ENCODE measurements around the gene SNX17.
"Not testable (repeated sequence)": the region's sequence is repeated elsewhere in the genome, so short reads cannot be mapped to it uniquely, and the experiment has no call there.

The SNX17 gene

GRCh38 chr2:27370026-27370815 lies at the start of gene SNX17, which contains the start of gene EIF2B4:
Gene SNX17 (plus strand): TSS chr2:27370616. CDS start chr2:27370744, 128 bp downstream.
Gene EIF2B4 (minus strand): TSS chr2:27370338. CDS start chr2:27370314, 24 bp downstream.
- peak; percentile 100 for DNase-seq (ENCODE audit: low read depth, low spot score)

GRCh38 chr2:27320958-27321543 lies 49.4 kb upstream of the SNX17 start:
- DNase-seq (ENCODE audit: low read depth, low spot score): peak; percentile 97

GRCh38 chr2:27322301-27322765 lies 48.1 kb upstream of the SNX17 start:
- peak; percentile 31 for DNase-seq (ENCODE audit: low read depth, low spot score)

- peak; percentile 96 for DNase-seq (ENCODE audit: low read depth, low spot score)
These were observed 47.4 kb upstream of the SNX17 start, which contains the start of gene MPV17 for GRCh38 chr2:27322766-27323595. Gene MPV17 (minus strand): TSS chr2:27323097. CDS start chr2:27322517, 580 bp downstream.

- DNase-seq (ENCODE audit: low read depth, low spot score): no peak
These were observed 46.7 kb upstream of the SNX17 start for GRCh38 chr2:27323596-27324285.

- no peak for DNase-seq (ENCODE audit: low read depth, low spot score)
These were observed 45.7 kb upstream of the SNX17 start for GRCh38 chr2:27324720-27325119.

- DNase-seq (ENCODE audit: low read depth, low spot score): peak; percentile 16
These were observed 35.1 kb upstream of the SNX17 start for GRCh38 chr2:27335311-27335710.

- no peak for DNase-seq (ENCODE audit: low read depth, low spot score)
These were observed 34.2 kb upstream of the SNX17 start for GRCh38 chr2:27336173-27336572.

- no peak for DNase-seq (ENCODE audit: low read depth, low spot score)
These were observed 22.8 kb upstream of the SNX17 start for GRCh38 chr2:27347641-27348040.

- no peak for DNase-seq (ENCODE audit: low read depth, low spot score)
These were observed 20.2 kb upstream of the SNX17 start for GRCh38 chr2:27350106-27350693.

- DNase-seq (ENCODE audit: low read depth, low spot score): no peak
These were observed 18.4 kb upstream of the SNX17 start for GRCh38 chr2:27351802-27352598.

- DNase-seq (ENCODE audit: low read depth, low spot score): not testable (repeated sequence)
These were observed 17.0 kb upstream of the SNX17 start for GRCh38 chr2:27353386-27353761.

GRCh38 chr2:27353762-27354596 lies 16.4 kb upstream of the SNX17 start:
- DNase-seq (ENCODE audit: low read depth, low spot score): no peak

- DNase-seq (ENCODE audit: low read depth, low spot score): no peak
These were observed 15.9 kb upstream of the SNX17 start for GRCh38 chr2:27354597-27354927.

GRCh38 chr2:27356056-27356381 lies 14.4 kb upstream of the SNX17 start:
- peak; percentile 54 for DNase-seq (ENCODE audit: low read depth, low spot score)

- DNase-seq (ENCODE audit: low read depth, low spot score): peak; percentile 98
These were observed 13.8 kb upstream of the SNX17 start, which contains the start of gene GTF3C2 for GRCh38 chr2:27356382-27357181. Gene GTF3C2 (minus strand): TSS chr2:27356764. CDS start chr2:27343554, 13,210 bp downstream.

- DNase-seq (ENCODE audit: low read depth, low spot score): no peak
These were observed 7.6 kb upstream of the SNX17 start for GRCh38 chr2:27362678-27363420.

- no peak for DNase-seq (ENCODE audit: low read depth, low spot score)
These were observed 6.5 kb upstream of the SNX17 start for GRCh38 chr2:27363933-27364332.
